GM18909 (cell line): ENCODE data around the gene HARS1.
A peak's percentile ranks its signal among the peaks of the same experiment; 100 is the strongest.
"Not testable (repeated sequence)": the region's sequence is repeated elsewhere in the genome, so short reads cannot be mapped to it uniquely, and the experiment has no call there.

ENCODE experiments used
- ATAC-seq: cut with Tn5 transposase; IDR thresholded peaks from one replicate; pipeline ENCODE4 v1.9.1; 2021; ENCODE audit warnings: mild to moderate bottlenecking; ENCODE audit not compliant: unreplicated experiment, poor library complexity

HARS1 gene, protein sequence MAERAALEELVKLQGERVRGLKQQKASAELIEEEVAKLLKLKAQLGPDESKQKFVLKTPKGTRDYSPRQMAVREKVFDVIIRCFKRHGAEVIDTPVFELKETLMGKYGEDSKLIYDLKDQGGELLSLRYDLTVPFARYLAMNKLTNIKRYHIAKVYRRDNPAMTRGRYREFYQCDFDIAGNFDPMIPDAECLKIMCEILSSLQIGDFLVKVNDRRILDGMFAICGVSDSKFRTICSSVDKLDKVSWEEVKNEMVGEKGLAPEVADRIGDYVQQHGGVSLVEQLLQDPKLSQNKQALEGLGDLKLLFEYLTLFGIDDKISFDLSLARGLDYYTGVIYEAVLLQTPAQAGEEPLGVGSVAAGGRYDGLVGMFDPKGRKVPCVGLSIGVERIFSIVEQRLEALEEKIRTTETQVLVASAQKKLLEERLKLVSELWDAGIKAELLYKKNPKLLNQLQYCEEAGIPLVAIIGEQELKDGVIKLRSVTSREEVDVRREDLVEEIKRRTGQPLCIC

DNA sequence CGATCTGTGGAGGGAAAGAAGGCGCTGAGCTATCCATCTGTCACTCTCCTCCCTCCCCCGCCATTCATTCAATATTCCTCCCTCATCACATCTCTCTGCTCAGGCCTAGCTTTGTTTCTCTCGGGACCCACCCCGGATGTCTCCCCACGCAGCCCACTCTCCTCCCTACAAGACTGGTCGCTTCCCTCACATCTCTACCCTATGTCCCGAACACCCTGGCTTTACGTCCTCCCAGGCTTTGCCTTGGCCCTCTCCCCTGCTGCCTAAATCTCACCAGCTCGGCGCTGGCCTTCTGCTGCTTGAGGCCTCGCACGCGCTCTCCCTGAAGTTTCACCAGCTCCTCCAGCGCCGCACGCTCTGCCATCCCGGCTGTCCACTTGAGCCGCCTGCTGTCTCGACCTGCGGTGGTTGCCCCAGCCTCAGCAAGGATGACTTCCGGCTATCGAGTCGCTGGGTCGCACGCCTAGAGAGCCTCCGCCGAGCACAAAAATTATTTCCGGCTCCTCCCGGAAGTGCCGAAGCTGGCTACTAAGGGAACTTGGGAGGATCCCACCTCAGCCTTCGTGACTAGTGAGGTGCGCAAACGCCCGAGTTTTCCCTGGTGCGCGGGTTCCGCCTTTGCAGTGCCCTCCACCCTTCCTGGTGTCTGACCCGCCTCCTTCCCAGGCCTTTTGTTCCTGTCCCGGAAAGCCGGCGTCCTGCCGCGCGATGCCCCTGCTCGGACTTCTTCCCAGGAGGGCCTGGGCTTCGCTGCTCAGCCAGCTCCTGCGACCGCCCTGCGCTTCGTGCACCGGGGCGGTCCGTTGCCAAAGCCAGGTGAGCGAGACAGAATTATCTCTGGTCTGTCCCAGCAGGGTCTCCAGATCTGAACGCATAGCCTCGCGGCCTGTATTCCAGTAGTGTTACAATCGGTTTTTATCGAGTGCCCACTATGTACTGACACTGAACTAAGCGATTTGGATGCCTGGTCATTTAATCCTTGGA lies at the start of gene HARS1, which contains the start of gene HARS2:
TSS of gene HARS1 (minus strand) at position 430 of the 984 bp plus-strand sequence. CDS start at position 364, 66 bp downstream.
TSS of gene HARS2 (plus strand) at position 515 of the 984 bp plus-strand sequence. CDS start at position 709, 194 bp downstream.
- ATAC-seq = peak; percentile 99

DNA sequence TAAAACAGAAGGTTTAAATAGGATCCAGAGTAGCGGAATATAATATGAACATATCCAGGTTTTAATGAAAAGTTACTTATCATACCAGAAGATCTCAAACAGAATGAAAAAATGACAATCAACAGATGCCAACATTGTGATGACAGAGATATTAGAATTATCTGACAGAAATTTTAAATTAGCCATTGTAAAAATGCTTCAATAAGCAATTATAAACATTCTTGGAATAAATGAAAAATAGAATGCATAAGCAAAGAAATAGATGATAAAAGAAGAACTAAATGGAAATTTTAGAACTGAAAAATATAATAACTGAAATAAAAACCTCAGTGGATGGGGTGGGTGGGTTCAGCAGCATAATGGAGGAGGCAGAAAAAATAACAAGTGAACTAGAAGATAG lies 46.3 kb upstream of the HARS1 start:
- ATAC-seq = no peak

DNA sequence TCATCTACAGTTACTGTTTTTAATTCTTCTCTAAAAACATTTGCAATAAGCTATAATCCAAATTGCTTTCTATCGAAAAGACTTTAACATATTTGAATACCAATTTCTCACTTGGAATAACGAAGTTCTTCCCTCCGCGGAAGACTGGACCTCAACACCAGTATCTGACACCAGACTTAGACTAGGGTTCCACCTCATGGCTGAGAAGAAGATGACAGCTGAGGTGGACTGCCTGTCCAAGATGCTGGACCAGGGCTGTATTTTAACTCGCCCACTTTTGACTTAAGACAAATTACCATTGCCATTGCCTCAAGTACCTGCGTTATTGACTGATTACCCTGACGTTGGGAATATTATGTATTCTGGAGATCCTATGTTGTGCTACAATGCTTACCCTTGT lies 43.2 kb upstream of the HARS1 start:
- no peak for ATAC-seq

DNA sequence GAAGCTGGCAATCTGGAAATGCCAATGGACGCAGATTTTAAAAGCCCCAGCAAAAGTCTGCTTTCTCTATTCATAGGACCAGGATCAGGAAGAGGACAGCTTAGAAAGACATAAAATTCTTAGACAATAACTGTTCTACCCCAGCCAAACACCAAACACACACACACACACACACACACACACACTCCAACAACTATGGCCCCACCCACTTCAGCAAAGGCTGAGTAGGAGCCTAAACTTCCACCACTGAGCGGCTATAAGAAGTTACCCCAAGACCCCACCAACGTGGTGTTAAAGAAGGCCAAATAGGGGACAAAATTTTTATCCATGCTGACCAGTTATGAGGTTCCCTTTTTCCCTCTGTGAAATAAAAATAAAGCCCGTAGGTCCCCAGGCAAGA lies 41.9 kb upstream of the HARS1 start:
- no peak for ATAC-seq

DNA sequence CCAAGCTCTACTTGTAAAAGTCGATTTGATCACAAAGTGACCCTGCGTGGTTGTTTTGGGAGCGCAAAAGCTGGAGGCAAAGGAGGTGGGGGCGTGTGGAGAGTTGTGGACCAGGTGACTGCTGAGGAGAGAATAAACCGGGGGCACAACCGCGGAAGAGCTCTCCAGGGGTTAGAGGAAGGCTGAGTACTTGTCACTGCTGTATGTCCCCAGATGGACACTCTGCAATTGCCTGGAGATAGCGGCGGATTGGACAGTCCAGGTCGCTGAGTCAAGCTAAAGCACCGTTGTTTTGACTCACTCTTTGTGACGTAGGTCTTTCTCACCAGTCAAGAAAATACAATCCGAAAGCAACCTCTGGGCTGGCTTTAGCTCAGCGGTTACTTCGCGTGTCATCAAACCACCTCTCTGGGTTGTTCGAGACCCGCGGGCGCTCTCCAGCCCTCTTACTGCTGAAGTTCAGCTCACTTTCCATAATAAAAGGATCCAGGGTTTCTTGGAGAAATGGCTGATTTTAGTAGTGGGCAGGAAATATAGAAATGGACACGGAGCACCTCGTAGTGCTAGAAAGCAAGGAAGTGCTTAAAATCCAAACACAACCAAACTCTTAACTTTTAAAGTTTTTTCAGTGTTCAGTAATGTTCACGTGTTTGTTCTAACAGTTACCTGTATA lies 34.8 kb upstream of the HARS1 start:
- peak; percentile 92 for ATAC-seq

DNA sequence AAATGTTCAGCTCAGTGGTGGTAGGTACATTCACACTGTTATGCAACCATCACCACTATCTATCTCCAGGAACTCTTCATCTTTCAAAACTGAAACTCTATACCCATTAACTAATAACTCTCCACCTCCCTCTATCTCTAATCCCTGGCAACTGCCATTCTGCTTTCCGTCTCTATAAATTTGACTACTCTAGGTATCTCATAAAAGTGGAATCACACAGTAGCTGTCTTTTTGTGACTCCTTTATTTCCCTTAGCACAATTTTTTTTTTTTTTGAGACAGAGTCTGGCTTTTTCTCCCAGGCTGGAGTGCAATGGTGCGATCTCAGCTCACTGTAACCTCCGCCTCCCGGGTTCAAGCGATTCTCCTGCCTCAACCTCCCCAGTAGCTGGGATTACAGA lies 30.2 kb upstream of the HARS1 start:
- ATAC-seq = not testable (repeated sequence)

DNA sequence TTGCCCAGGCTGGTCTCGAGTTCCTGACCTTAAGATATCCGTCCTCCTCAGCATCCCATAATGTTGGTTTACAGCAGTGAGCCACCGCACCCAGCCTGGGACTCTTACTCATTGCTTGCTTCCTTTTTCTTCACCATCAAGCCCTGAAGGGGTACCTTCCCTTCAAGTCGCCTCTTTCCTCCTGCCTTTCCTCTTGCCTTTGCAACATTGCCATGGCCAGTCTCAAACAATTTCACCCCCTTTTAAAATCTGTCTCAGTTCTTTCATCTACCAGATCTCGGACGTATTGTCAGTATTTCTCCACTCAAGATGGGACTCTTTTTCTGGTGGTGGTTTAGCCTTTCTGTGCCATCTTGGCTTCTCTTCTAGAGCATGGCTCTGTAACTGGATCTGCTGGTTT lies 29.6 kb upstream of the HARS1 start:
- ATAC-seq = not testable (repeated sequence)

DNA sequence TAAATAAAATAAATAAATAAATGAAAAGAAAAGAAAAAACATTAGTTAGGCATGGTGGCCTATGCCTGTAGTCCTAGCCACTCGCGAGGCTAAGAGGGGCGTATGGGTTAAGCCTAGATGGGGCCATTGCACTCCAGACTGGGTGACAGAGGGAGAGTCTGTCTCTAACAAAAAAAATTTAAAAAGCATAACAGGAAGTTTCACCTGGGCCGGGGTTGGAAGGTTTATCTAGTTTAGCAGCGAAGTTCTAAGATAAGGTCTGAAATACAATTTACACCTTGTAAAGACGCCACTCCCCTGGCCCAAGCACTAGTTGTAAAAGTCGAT lies 27.1 kb upstream of the HARS1 start:
- ATAC-seq = no peak

DNA sequence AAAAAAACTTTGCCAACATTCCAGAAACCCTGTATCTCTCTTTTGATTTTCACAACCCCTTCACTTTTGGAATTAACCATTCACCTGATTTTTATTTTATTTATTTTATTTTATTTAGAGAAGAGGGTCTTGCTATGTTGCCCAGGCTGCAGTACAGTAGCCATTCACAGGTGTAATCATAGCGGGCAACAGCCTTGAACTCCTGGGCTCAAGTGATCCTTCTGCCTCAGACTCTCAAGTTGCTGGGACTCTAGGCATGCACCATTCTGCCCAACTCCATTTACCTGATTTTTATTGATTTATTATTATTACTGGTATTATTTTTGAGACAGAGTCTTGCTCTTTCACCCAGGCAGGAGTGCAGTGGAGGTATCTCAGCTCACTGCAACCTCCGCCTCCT lies 25.1 kb upstream of the HARS1 start:
- ATAC-seq = not testable (repeated sequence)

DNA sequence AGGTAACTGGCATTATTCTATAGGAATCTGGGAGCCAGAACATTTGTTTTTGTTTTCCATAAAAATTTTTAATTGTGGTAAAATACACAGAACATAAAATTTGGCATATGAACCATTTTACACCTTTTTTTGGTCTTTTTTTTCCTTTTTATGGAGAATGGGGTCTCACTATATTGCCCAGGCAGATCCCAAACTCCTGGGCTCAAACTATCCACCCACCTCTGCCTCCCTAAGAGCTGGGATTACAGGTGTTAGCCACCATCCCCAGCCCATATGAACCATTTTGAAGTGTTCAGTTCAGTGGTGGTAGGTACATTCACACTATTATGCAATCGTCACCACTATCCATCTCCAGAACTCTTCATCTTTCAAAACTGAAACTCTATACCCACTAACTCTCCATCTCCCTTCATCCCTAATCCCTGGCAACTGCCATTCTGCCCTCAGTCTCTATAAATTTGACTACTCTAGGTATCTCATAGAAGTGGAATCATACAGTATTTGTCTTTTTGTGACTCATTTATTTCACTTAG lies 22.5 kb upstream of the HARS1 start:
- no peak for ATAC-seq

DNA sequence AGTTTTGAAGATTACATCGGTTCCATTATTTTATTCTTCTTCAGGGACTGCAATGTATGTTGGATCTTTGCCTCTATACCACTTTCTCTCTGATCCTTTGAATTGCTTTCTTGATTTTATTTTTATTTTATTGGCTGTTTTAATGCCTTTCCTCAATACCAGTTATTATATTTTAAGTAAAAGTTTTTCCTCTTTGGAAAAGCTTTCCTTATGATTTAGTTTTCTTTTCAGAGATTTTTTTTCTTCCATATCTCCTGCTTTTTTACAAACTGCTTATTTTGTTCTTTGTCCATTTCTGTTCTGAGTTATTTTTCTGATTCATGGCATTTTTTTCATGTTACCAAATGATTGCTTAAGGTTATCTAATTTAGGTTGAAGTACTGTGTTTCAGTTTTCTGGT lies 20.6 kb upstream of the HARS1 start:
- no peak for ATAC-seq

DNA sequence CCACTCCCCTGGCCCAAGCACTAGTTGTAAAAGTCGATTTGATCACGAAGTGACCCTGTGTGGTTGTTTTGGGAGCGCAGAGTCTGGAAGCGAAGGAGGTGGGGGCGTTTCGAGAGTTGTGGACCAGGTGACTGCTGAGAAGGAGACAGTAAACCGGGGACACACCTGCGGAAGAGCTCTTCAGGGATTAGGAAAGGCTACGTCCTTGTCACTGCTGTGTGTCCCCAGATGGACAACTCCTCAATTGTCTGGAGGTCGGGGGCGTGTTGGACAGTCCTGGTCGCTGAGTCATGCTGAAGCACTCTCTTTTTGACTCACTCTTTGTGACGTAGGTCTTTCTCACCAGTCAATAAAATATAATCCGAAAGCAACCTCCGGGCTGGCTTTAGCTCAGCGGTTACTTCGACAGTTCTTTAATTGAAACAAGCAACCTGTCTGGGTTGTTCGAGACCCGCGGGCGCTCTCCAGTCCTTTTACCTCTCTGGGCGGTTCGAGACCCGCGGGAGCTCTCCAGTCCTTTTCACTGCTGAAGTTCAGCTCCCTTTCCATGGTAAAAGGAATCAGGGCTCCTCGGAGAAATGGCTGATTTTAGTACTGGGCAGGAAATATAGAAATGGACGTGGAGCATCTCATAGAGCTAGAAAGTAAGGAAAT lies 19.9 kb upstream of the HARS1 start:
- peak; percentile 90 for ATAC-seq

DNA sequence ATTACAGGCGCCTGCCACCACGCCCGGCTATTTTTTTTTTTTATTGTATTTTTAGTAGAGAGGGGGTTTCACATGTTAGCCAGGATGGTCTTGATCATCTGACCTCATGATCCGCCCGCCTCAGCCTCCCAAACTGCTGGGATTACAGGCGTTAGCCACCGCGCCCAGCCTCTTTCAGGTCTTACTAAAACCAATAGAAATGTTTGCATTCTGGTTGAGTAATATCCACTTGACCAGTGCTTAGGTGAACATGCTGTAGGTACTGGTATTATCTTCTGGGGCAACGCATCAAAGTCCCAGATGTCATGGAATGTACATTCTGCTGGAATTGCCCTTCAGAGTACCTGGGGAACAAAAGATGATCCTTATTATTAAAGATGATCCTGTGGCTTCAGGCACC lies 17.6 kb upstream of the HARS1 start:
- ATAC-seq = not testable (repeated sequence)

DNA sequence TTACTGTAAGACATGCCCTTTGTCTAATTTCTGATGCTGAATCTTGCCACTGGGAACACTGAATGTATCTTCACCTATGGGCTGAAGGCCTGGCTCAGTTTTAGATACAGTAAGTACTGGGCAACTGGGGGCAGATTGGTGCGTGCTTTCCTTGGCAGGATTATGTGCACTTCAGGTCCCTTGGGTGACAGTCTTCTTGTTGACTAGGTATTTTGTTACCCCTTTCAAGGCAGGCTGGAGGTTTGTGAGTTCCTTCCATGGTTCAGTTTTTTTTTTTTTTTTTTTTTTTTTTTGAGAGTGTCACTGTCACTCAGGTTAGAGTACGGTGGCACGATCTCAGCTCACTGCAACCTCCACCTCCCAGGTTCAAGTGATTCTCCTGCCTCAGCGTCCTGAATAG lies 16.6 kb upstream of the HARS1 start:
- ATAC-seq = no peak

DNA sequence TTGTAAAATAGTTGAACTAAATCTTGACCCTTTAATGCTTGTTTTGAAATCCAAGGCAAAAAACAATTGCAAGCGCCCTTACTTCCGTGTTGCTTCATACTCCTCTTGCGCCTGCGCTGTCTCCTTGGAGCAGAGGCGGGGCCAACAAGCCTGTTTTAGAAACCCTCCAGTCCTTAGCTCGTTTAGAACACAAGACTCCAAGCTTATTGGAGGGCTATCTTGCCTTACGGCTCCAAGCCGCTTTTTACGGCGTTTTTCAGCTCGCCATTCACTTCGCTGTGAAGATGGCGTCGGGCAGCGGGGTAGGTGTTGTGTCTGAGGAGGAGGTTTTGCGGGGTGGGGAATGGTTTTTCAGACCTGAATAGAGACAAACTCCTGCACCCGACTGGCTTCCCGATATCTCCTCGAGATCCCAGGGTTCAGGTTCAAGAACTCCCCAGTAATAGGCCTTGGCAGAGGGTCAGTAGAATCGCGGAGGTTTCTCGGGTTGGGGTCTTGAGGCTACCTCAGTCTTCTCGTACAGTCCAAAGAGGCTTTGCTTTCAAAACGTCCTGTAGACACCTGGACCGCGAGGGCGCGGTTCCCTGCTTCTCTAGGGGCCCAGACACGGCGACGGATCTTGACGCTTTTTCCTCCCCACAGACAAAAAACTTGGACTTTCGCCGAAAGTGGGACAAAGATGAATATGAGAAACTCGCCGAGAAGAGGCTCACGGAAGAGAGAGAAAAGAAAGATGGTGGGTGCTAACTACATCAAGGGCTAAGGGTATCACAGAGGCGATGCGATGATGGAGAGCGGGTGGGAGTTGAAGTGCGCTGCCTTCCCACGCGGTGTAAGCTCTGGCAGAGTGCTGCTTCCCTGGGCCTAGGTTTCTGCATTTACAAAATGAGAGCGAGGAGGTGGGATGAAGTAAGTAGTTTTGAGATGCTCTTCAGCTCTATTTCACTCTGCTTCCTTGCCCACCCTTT lies 9.3 kb upstream of the HARS1 start, which contains the start of gene ZMAT2:
TSS of gene ZMAT2 (plus strand) at position 271 of the 968 bp plus-strand sequence. CDS start at position 285, 14 bp downstream.
- ATAC-seq = peak; percentile 98

DNA sequence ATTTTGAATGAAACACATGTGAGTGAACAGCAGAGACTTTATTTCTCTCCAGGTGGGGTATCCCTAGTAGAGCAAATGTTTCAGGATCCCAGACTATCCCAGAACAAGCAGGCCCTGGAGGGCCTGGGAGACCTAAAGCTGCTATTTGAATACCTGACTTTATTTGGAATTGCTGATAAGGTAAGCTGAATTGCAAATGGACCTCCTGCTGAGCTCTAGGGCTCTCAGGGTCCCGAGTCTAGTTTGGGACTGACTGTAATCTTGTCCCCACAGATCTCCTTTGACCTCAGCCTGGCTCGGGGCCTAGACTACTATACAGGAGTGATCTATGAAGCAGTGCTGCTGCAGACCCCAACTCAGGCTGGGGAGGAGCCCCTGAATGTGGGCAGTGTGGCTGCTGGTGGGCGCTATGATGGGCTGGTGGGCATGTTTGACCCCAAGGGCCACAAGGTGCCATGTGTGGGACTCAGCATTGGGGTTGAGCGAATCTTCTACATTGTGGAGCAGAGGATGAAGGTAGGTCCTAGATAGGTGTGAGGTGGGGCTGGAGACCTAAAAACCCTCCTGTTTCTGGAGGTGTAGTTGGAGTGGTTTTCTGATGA lies 5.8 kb upstream of the HARS1 start:
- no peak for ATAC-seq

DNA sequence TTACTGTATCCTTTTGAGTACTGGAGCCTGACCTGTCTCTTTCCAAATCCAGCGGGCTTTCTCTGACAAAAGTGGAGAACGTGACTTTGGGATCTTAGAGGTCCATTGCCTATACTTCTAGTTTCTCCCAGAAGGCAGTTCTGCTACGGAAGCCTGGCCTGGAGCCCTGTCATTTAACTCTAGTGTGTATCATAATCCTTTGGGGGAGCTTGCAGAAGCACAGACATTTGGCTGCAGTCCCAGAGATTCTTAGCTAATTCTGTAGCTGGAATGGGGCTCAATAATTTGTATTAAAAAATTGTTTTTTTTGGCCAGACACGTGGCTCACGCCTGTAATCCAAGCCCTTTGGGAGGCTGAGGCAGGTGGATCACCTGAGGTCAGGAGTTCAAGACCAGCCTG lies 3.1 kb upstream of the HARS1 start:
- no peak for ATAC-seq

DNA sequence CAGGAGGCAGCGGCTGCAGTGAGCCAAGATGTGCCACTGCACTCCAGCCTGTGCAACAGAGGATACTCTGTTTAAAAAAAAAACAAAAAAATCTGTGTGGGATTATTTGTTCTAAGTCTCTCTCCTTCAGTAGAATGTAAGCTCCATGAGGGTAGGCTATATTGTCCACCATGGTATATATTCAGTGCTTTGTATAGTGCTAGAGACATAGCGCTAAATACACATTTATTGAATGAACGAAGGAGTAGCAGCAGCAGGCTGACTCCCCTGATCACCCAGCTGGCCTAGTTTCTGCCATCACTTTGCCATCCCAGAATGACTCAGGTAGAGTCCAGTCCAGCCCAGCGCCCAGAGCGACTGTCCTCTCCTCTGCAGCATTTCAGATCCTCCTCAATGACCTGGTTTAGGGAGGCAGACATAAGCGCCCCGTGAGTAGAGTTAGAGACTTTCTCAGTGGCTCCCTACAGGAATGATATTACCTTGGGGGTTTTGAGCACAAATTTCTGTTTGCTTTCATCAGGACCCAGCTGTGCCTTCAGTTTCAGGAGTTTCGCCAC lies 716 bp downstream of the HARS1 start:
- ATAC-seq = no peak
